ENCODE results near the gene CDCA7. TPM values are rescaled to one million over a fixed set of nuclear protein-coding genes. Genes with fewer than 3 reads are reported as not detected.
"Not testable (repeated sequence)": the region's sequence is repeated elsewhere in the genome, so short reads cannot be mapped to it uniquely, and the experiment has no call there.

Gene CDCA7
- polyA plus RNA-seq (2012; ENCODE audit: insufficient read depth, insufficient read length): 176 TPM

GRCh38 chr2:173354582-173355131 is at the start of gene CDCA7:
TSS of gene CDCA7 (plus strand) at chr2:173354872. CDS start at chr2:173354964, 92 bp downstream.
- H3K4me3 ChIP-seq (ENCODE audit: low read length): peak within 1 kb of the TSS; percentile 91
- peak; percentile 71 for DNase-seq (ENCODE audit: low read depth, low spot score)

DNA sequence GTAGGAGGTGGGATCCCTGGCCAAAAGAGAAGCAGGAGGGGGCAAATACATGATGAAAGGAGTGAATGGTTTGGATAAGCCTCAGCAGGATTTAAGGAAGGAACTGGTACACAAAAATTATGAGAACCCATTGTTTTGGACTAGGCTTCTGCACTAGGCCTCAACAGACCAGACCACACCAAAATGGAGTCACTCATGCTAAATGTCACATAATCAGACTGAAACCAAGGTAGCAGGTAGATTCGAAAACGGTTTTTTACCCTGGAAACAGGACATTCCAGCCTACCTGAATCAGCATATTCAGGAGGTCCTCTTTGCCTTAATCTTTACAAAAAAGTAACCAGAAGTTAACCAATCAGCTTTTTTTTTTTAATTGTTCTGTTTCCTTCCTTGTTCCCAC is 49.4 kb upstream of the CDCA7 start:
- H3K4me3 ChIP-seq (ENCODE audit: low read length): no peak overlapping the region
- no peak for DNase-seq (ENCODE audit: low read depth, low spot score)

GRCh38 chr2:173307293-173307692 is 47.4 kb upstream of the CDCA7 start:
- H3K4me3 ChIP-seq (ENCODE audit: low read length): no peak overlapping the region
- no peak for DNase-seq (ENCODE audit: low read depth, low spot score)

DNA sequence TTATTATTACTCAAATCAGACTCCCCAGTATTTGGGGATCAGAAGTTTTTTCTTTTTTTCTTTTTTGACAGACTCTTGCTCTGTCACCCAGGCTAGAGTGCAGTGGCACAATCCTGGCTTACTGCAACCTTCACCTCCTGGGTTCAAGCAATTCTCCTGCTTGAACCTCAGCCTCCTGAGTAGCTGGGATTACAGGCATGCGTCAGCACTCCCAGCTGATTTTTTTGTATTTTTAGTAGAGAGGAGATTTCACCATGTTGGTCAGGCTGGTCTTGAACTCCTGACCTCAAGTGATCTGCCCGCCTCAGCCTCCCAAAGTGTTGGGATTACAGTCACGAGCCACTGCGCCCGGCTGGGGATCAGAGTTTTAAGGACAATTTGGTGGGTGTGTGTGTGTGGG is 45.3 kb upstream of the CDCA7 start:
- DNase-seq (ENCODE audit: low read depth, low spot score); H3K4me3 ChIP-seq (ENCODE audit: low read length): not testable (repeated sequence)

DNA sequence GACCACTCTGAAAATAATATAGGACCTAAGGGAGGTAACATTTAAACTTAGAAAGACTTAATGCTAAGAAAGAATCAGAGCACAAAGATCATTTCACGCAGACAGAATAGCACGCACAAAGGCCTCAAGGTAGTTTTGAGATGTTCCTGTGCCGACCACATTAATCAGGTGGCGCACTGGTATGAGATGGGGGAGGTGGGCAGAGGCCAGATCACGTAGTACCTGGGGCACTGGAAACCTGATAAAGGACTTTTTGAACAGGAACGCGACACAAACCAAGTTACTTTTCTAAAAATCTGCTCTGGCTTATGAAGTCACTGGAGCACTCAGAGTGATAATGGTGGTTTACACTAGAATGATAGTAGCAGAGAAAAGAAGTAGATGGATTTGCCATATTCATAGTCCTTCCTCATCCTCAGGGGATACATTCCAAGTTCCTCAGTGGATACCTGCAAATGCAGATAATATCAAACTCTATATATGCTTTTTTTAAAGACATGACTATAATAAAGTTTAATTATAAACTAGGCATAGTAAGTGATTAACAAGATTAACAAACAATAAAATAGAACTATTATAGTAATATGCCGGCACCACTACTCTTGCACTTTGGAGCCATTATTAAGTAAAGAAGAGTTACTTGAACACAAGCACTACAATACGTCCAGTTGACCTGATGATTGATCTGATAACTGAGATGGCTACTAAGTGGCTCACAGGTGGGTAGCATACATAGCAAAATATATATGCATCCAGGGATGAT is 42.6 kb upstream of the CDCA7 start:
- peak; percentile 23 for DNase-seq (ENCODE audit: low read depth, low spot score)
- H3K4me3 ChIP-seq (ENCODE audit: low read length): no peak overlapping the region

GRCh38 chr2:173323371-173323770 is 31.3 kb upstream of the CDCA7 start:
- DNase-seq (ENCODE audit: low read depth, low spot score): no peak
- no peak overlapping the region for H3K4me3 ChIP-seq (ENCODE audit: low read length)

- no peak overlapping the region for H3K4me3 ChIP-seq (ENCODE audit: low read length)
- DNase-seq (ENCODE audit: low read depth, low spot score): no peak
Observed at GRCh38 chr2:173326806-173327205, 27.9 kb upstream of the CDCA7 start.

GRCh38 chr2:173327421-173327820 is 27.3 kb upstream of the CDCA7 start:
- H3K4me3 ChIP-seq (ENCODE audit: low read length): no peak overlapping the region
- DNase-seq (ENCODE audit: low read depth, low spot score): no peak

- DNase-seq (ENCODE audit: low read depth, low spot score); H3K4me3 ChIP-seq (ENCODE audit: low read length): not testable (repeated sequence)
Observed at GRCh38 chr2:173333003-173333402, 21.7 kb upstream of the CDCA7 start.

DNA sequence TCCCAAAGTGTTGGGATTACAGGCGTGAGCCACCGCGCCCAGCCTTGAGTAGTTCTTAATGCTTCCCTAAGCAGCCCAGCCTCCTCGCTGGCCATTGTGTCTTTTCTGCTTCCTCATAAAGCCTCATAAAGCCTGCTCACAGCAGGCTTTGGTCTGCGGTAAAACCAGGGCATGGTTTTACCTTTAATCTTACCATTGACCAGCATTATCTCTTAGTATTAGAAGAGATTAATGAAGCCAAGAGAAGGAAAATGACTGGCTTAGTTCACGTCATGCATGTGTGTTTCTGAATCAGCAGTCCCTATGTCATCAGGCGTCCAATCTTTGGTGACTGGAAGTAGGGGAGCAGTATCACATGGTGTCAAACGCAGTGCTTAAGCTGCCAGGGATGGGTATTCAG is 14.9 kb upstream of the CDCA7 start:
- no peak for DNase-seq (ENCODE audit: low read depth, low spot score)
- no peak overlapping the region for H3K4me3 ChIP-seq (ENCODE audit: low read length)

DNA sequence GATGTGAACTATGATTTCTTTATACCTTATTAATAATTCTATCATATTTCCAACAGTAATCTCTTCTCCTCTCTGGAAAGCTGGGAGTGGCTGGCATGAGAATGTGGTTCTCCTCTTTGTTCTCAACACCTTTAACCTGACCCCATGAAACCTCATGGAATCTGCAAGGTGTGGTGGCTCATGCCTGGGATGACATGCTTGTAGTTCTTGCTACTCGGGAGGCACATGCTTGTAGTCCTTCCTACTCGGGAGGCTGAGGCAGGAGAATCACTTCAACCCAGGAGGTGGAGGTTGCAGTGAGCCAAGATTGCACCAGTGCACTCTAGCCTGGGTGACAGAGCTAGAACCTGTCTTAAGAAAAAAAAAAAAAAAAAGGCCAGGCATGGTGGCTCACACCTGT is 10.8 kb upstream of the CDCA7 start:
- DNase-seq (ENCODE audit: low read depth, low spot score): no peak
- H3K4me3 ChIP-seq (ENCODE audit: low read length): no peak overlapping the region

- H3K4me3 ChIP-seq (ENCODE audit: low read length): no peak overlapping the region
- DNase-seq (ENCODE audit: low read depth, low spot score): no peak
Observed at GRCh38 chr2:173346035-173346434, 8.6 kb upstream of the CDCA7 start.

GRCh38 chr2:173347305-173348168 is 7.1 kb upstream of the CDCA7 start:
- no peak for DNase-seq (ENCODE audit: low read depth, low spot score)

GRCh38 chr2:173349287-173349686 is 5.4 kb upstream of the CDCA7 start:
- H3K4me3 ChIP-seq (ENCODE audit: low read length): no peak overlapping the region
- DNase-seq (ENCODE audit: low read depth, low spot score): no peak

More at GRCh38 chr2:173347305-173348168, 7.1 kb upstream of the CDCA7 start:
- H3K4me3 ChIP-seq (ENCODE audit: low read length): no peak overlapping the region

DNA sequence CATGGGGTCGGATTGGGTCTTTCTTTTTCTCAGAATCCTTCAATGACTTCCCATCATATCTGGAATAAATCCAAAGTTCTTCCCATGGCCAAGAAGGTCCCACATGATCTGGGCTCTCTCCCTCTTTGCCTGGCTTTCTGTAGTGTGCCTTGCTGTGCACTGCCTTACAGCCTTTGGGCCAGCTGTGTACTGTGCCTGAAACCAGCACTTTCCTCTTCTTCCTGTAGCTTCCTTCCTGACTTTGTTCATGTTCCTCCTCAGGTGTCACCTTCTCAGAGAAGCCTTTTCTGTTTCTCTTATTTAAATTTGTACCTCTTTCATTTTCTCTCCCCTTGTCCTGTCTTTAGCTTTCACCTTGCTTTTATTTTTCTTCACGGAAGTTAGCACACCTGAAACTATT is 4.3 kb upstream of the CDCA7 start:
- H3K4me3 ChIP-seq (ENCODE audit: low read length): no peak overlapping the region
- no peak for DNase-seq (ENCODE audit: low read depth, low spot score)

GRCh38 chr2:173351879-173352278 is 2.8 kb upstream of the CDCA7 start:
- H3K4me3 ChIP-seq (ENCODE audit: low read length): no peak overlapping the region
- no peak for DNase-seq (ENCODE audit: low read depth, low spot score)

- DNase-seq (ENCODE audit: low read depth, low spot score): no peak
- peak overlapping the region; percentile 91 for H3K4me3 ChIP-seq (ENCODE audit: low read length)
Observed at GRCh38 chr2:173353556-173353955, 1.1 kb upstream of the CDCA7 start.

GRCh38 chr2:173354073-173354581 is 545 bp upstream of the CDCA7 start:
- H3K4me3 ChIP-seq (ENCODE audit: low read length): peak overlapping the region; percentile 91
- peak; percentile 86 for DNase-seq (ENCODE audit: low read depth, low spot score)

- peak overlapping the region; percentile 91 for H3K4me3 ChIP-seq (ENCODE audit: low read length)
- DNase-seq (ENCODE audit: low read depth, low spot score): peak; percentile 82
Observed at GRCh38 chr2:173355132-173355865, 627 bp downstream of the CDCA7 start.
